OCI-LY3 (cell line): ENCODE measurements around the gene DDX20.
"Not testable (repeated sequence)": the region's sequence is repeated elsewhere in the genome, so short reads cannot be mapped to it uniquely, and the experiment has no call there.

Experiments
- H2AFZ ChIP-seq: fragments of 200-600, 300-600 bp; shearing (Covaris generic); 2 replicates; pipeline ENCODE4 v1.6.0; 2014; ENCODE audit warnings: antibody characterized with exemption, low read depth, low read length
- H3K27ac ChIP-seq: fragments of 200-600, 300-600 bp; sonication (generic); 2 replicates; pipeline ENCODE4 v1.5.1; 2014; ENCODE audit warnings: mild to moderate bottlenecking, low read length, moderate library complexity, mixed read lengths
- H3K27me3 ChIP-seq: fragments of 200-600, 300-600 bp; sonication (generic); 2 replicates; pipeline ENCODE4 v1.6.1; 2014; ENCODE audit warnings: low read depth, low read length, mixed read lengths
- H3K36me3 ChIP-seq: fragments of 200-600, 300-600 bp; sonication (generic); replicated peaks from 2 replicates; pipeline ENCODE3; 2014; ENCODE audit warnings: low read depth, low read length, mixed read lengths
- H3K4me1 ChIP-seq: fragments of 300-600, 200-600 bp; sonication (generic); 2 replicates; pipeline ENCODE4 v1.6.1; 2014; ENCODE audit warnings: low read length, mixed read lengths
- H3K4me2 ChIP-seq: fragments of 200-600, 300-600 bp; sonication (generic); 2 replicates; pipeline ENCODE4 v1.6.1; 2014; ENCODE audit warnings: low read length, mixed read lengths
- H3K4me3 ChIP-seq: fragments of 300-600, 200-600 bp; sonication (generic); 2 replicates; pipeline ENCODE4 v1.5.1; 2014; ENCODE audit warnings: antibody characterized with exemption, mild to moderate bottlenecking, low read length, moderate library complexity
- H3K79me2 ChIP-seq: fragments of 300-600, 200-600 bp; shearing (Covaris generic); 2 replicates; pipeline ENCODE4 v1.6.1; 2014; ENCODE audit warnings: mild to moderate bottlenecking, low read length, mixed read lengths
- H3K9ac ChIP-seq: fragments of 300-600, 200-600 bp; shearing (Covaris generic); 2 replicates; pipeline ENCODE4 v1.6.0; 2014; ENCODE audit warnings: mild to moderate bottlenecking, low read length, moderate library complexity
- H3K9me3 ChIP-seq: fragments of 200-600, 300-600 bp; shearing (Covaris generic); 2 replicates; pipeline ENCODE4 v1.6.1; 2014; ENCODE audit warnings: low read length, mixed read lengths; ENCODE audit not compliant: insufficient read depth
- H4K20me1 ChIP-seq: fragments of 200-600, 300-600 bp; sonication (generic); 2 replicates; pipeline ENCODE4 v1.6.1; 2016; ENCODE audit warnings: low read length, mixed read lengths; ENCODE audit not compliant: insufficient read depth
- EZH2phosphoT487 ChIP-seq: fragments of 200-600 bp; shearing (Covaris generic); IDR thresholded peaks from 2 replicates; pipeline ENCODE4 v1.6.1; 2018; ENCODE audit warnings: antibody characterized with exemption, mixed run types, low read depth
- TF ChIP-seq, protein P1 (sequence below): fragments of 200-600, 300-600 bp; sonication (generic); IDR thresholded peaks from 2 replicates; pipeline ENCODE4 v1.5.1; 2014; ENCODE audit warnings: antibody characterized with exemption, low read length, low read depth

The DDX20 gene

DNA sequence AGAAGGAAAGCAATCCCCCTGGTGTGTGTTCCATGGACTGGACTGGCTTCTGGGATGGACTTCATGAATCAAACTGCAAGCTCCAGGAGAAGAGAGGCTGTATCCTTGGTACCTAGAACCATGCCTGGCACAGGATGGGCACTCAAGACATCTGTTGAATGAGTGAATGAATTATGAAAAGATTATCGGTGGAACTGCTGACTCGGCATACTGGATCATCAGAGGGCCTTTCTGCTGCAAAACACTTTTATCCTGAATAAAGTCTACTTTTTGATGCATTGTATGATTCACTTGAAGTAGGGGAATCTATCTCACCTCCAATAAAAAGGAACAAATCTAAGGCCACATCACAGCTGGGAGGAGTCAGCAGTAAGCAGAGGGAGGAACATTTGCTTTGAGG is 42.9 kb downstream of the DDX20 start:
- no peaks in the 10 kb centered on the region for H3K36me3 ChIP-seq
- H2AFZ ChIP-seq, result no peak overlapping the region
- no peak overlapping the region for H3K4me3 ChIP-seq
- no peak overlapping the region for H3K27ac ChIP-seq
- H3K9me3 ChIP-seq, result no peaks in the 10 kb centered on the region
- H3K4me1 ChIP-seq, result no peaks in the 10 kb centered on the region
- H3K79me2 ChIP-seq, result no peaks in the 10 kb centered on the region
- no peaks in the 10 kb centered on the region for H4K20me1 ChIP-seq
- no peak overlapping the region for H3K9ac ChIP-seq
- H3K27me3 ChIP-seq, result peaks cover 4% of the 10 kb centered on the region; the same call in 1 of the 2 replicates
- H3K4me2 ChIP-seq, result no peak overlapping the region
- TF ChIP-seq, protein P1, sequence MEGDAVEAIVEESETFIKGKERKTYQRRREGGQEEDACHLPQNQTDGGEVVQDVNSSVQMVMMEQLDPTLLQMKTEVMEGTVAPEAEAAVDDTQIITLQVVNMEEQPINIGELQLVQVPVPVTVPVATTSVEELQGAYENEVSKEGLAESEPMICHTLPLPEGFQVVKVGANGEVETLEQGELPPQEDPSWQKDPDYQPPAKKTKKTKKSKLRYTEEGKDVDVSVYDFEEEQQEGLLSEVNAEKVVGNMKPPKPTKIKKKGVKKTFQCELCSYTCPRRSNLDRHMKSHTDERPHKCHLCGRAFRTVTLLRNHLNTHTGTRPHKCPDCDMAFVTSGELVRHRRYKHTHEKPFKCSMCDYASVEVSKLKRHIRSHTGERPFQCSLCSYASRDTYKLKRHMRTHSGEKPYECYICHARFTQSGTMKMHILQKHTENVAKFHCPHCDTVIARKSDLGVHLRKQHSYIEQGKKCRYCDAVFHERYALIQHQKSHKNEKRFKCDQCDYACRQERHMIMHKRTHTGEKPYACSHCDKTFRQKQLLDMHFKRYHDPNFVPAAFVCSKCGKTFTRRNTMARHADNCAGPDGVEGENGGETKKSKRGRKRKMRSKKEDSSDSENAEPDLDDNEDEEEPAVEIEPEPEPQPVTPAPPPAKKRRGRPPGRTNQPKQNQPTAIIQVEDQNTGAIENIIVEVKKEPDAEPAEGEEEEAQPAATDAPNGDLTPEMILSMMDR, result no peak
- no peak for TF ChIP-seq EZH2phosphoT487

DNA sequence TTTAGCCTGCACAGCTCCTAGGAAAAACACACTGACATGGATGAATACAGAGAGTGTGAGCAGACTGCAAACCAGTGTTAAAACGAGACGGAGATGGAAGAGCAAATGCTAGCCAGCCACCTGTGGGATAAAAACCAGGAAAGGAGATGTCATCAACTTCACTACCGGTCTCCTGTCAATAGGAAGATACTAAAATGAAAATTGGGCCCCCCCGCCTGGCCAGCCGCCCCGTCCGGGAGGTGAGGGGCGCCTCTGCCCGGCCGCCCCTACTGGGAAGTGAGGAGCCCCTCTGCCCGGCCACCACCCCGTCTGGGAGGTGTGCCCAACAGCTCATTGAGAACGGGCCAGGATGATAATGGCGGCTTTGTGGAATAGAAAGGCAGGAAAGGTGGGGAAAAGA is 44.0 kb downstream of the DDX20 start:
- H3K27ac ChIP-seq, H3K4me3 ChIP-seq, H3K79me2 ChIP-seq, H3K36me3 ChIP-seq, H3K9me3 ChIP-seq, H3K4me1 ChIP-seq, H3K9ac ChIP-seq, H4K20me1 ChIP-seq, H3K27me3 ChIP-seq, H3K4me2 ChIP-seq, H2AFZ ChIP-seq: not testable (repeated sequence)

DNA sequence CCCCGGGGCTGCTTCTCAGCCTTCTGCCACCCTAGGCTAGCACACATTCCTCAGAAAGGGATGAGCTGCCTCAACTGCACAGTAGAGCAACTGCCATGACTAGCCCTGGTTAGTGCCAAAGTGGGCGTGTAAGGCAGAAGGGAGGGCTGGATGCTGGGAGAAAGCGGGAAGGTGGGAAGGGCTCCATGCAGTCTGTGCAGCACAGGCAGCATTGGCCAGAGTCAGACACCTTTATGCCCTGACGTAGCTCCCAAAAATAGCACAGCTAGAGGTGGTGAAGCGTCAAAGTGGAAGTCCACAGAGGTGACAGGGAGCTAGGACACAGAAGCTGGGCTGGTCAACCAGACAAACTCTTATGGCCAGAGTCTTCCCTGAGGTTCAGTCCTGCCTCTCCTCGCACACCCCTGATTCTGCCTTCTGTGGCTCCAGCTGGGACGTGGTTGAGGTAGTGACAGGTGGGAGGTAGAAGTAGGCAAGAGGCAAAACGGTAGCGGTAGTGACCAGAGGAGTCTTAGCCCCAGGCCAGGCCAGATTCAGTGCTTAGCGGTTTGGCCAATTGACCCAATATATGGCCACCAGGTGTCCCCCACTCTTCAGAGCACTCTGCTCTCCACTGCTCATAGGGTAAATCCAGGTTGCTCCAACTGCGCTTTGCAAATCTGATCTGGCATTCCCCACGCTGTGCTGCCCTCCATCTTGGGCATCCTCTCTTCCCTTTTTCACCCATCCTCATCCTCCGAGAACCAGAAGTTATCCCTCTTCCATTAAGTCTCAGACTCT is 45.6 kb downstream of the DDX20 start:
- no peak overlapping the region for H3K27ac ChIP-seq
- peaks cover 4% of the 10 kb centered on the region; the same call in 1 of the 2 replicates for H3K27me3 ChIP-seq
- no peaks in the 10 kb centered on the region for H3K36me3 ChIP-seq
- H3K9me3 ChIP-seq, result no peaks in the 10 kb centered on the region
- no peak overlapping the region for H3K9ac ChIP-seq
- no peaks in the 10 kb centered on the region for H3K79me2 ChIP-seq
- H3K4me3 ChIP-seq, result no peak overlapping the region
- TF ChIP-seq, protein P1, result no peak
- TF ChIP-seq EZH2phosphoT487, result no peak
- H2AFZ ChIP-seq, result no peak overlapping the region
- no peak overlapping the region for H3K4me2 ChIP-seq
- no peaks in the 10 kb centered on the region for H4K20me1 ChIP-seq
- no peaks in the 10 kb centered on the region for H3K4me1 ChIP-seq

DNA sequence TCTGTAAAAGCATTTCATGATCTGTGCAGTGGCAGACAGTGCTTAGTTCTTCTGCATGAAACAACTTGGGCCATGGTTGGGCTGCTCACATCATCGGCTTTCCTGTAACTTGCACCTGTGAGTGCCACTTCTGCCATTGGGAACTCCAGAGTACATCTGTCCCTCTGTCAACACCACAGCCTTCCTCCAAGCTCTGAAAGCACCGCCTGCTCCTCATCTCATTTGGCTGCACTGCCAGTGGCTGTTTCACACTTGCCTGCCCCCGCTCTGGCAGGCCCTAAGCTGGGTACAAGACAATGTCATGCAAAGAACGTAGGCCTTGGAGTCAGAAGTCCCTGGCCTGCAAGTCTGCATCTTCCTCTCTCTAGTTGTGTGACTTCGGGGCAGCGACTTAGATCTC is 46.4 kb downstream of the DDX20 start:
- Histone ChIP-seq H3K9ac (no peak overlapping the region), H3K4me3 (no peak overlapping the region), H3K9me3 (no peaks in the 10 kb centered on the region), H4K20me1 (no peaks in the 10 kb centered on the region), H3K27me3 (peaks cover 4% of the 10 kb centered on the region; the same call in 1 of the 2 replicates), H3K27ac (no peak overlapping the region), H3K4me2 (no peak overlapping the region), H3K4me1 (no peaks in the 10 kb centered on the region), H3K79me2 (no peaks in the 10 kb centered on the region), H2AFZ (no peak overlapping the region), H3K36me3 (no peaks in the 10 kb centered on the region)
- TF ChIP-seq EZH2phosphoT487, result no peak
- TF ChIP-seq, protein P1, result no peak
